BJ (cell line): ENCODE measurements around the gene PEA15. TPM values are rescaled to one million over a fixed set of nuclear protein-coding genes. Genes with fewer than 3 reads are reported as not detected.

Experiments
- CTCF ChIA-PET: fragments of 350-600 bp; formaldehyde crosslinking; extraction: SDS; loops from one replicate; lab custom pipeline; 2021; ENCODE audit warnings: antibody characterized with exemption, inconsistent platforms; lab: Yijun Ruan, JAX
- POLR2A ChIA-PET: fragments of 300-600 bp; sonication (Branson Sonifier 250); formaldehyde crosslinking; extraction: SDS; loops from one replicate; lab custom pipeline; 2021; ENCODE audit warnings: antibody characterized with exemption; lab: Charles Lee
- DNase-seq: peaks from one replicate; pipeline ENCODE4 v3.0.0-alpha.2; 2011; ENCODE audit warnings: low read depth
- H3K27me3 ChIP-seq: 2 replicates; pipeline ENCODE4 v1.6.0; 2011; ENCODE audit warnings: low read length; ENCODE audit not compliant: control insufficient read depth, insufficient read depth
- H3K36me3 ChIP-seq: 2 replicates; pipeline ENCODE4 v1.5.1; 2011; ENCODE audit warnings: low read length; ENCODE audit not compliant: control insufficient read depth, insufficient read depth
- H3K4me3 ChIP-seq: 2 replicates; pipeline ENCODE4 v1.5.1; 2011; ENCODE audit warnings: low read depth, mild to moderate bottlenecking, control low read depth, low read length
- CTCF ChIP-seq: IDR thresholded peaks from 2 replicates; pipeline ENCODE4 v1.5.1; 2011; ENCODE audit warnings: low read depth, mild to moderate bottlenecking, control low read depth, inconsistent platforms, low read length, moderate library complexity; ENCODE audit not compliant: insufficient read depth
- polyA plus RNA-seq: library from polyadenylated mRNA; depleted of rRNA; stranded (reverse); fragments of >200 nt; gene quantifications from 2 replicates; pipeline ENCODE4 v1.2.3, GENCODE V29; 2011

PEA15 gene
- polyA plus RNA-seq, 1 experiment = 1,035 TPM

- CTCF ChIA-PET = interaction anchor here (0.7 to 3.4 kb wide), 5 partner anchors 9 to 143 kb away, joined by 3 to 24 read pairs (median 4); no protein-coding TSS in a partner anchor
- POLR2A ChIA-PET = no interaction called here
- no peak overlapping the region for H3K4me3 ChIP-seq
- no peaks in the 10 kb centered on the region for H3K27me3 ChIP-seq
- H3K36me3 ChIP-seq = peaks cover 21% of the 10 kb centered on the region
- no peak for TF ChIP-seq CTCF
- DNase-seq = no peak
These were observed 23.2 kb downstream of the PEA15 start for GRCh38 chr1:160228431-160228830.

GRCh38 chr1:160232911-160233310 is 27.7 kb downstream of the PEA15 start:
- no peak for TF ChIP-seq CTCF
- Histone ChIP-seq H3K27me3 (no peaks in the 10 kb centered on the region), H3K4me3 (no peak overlapping the region), H3K36me3 (peaks cover 8% of the 10 kb centered on the region)
- ChIA-PET POLR2A (no interaction called here), CTCF (interaction anchor here (0.6 to 2.8 kb wide), 11 partner anchors 8 to 255 kb away, joined by 3 to 7 read pairs (median 4); no protein-coding TSS in a partner anchor)
- DNase-seq = no peak

- no peak for DNase-seq
- Histone ChIP-seq H3K4me3 (no peak overlapping the region), H3K27me3 (no peaks in the 10 kb centered on the region), H3K36me3 (peaks cover 14% of the 10 kb centered on the region)
- no peak for TF ChIP-seq CTCF
- POLR2A ChIA-PET = no interaction called here
- CTCF ChIA-PET = interaction anchor here (2.5 kb wide), 1 partner anchor 15 kb away, joined by 13 read pairs; no protein-coding TSS in a partner anchor
These were observed 31.6 kb downstream of the PEA15 start for GRCh38 chr1:160236806-160237205.

GRCh38 chr1:160237558-160237957 is 32.4 kb downstream of the PEA15 start:
- no peak for TF ChIP-seq CTCF
- H3K27me3 ChIP-seq = no peaks in the 10 kb centered on the region
- CTCF ChIA-PET = interaction anchor here (0.9 to 6.5 kb wide), 3 partner anchors 11 to 14 kb away, joined by 3 to 43 read pairs (median 3); no protein-coding TSS in a partner anchor
- no peak for DNase-seq
- peaks cover 14% of the 10 kb centered on the region for H3K36me3 ChIP-seq
- no peak overlapping the region for H3K4me3 ChIP-seq
- POLR2A ChIA-PET = no interaction called here

GRCh38 chr1:160238408-160238807 is 33.2 kb downstream of the PEA15 start:
- Histone ChIP-seq H3K27me3 (no peaks in the 10 kb centered on the region), H3K36me3 (peaks cover 14% of the 10 kb centered on the region), H3K4me3 (no peak overlapping the region)
- DNase-seq = no peak
- no peak for TF ChIP-seq CTCF
- ChIA-PET CTCF (interaction anchor here (0.9 to 6.5 kb wide), 5 partner anchors 11 to 47 kb away, joined by 3 to 43 read pairs (median 3); no protein-coding TSS in a partner anchor), POLR2A (no interaction called here)
